ENCODE data around the gene FMNL3.
"Not testable (repeated sequence)": the region's sequence is repeated elsewhere in the genome, so short reads cannot be mapped to it uniquely, and the experiment has no call there.

The FMNL3 gene

GRCh38 chr12:49707128-49707811 lies at the start of gene FMNL3:
Gene FMNL3 (minus strand): TSS chr12:49707405. CDS start chr12:49707180, 225 bp downstream.
- DNase-seq: peak; percentile 78

GRCh38 chr12:49750996-49751393 lies 43.8 kb upstream of the FMNL3 start:
- no peak for DNase-seq

GRCh38 chr12:49750027-49750995 lies 43.1 kb upstream of the FMNL3 start:
- no peak for DNase-seq

GRCh38 chr12:49748800-49749199 lies 41.6 kb upstream of the FMNL3 start:
- DNase-seq: no peak

- no peak for DNase-seq
Observed at GRCh38 chr12:49748306-49748705, 41.1 kb upstream of the FMNL3 start.

GRCh38 chr12:49744363-49744885 lies 37.2 kb upstream of the FMNL3 start:
- DNase-seq: no peak

GRCh38 chr12:49741882-49742620 lies 34.8 kb upstream of the FMNL3 start:
- no peak for DNase-seq

GRCh38 chr12:49740930-49741881 lies 34.0 kb upstream of the FMNL3 start, which contains the start of gene TMBIM6:
Gene TMBIM6 (plus strand): TSS chr12:49741557. CDS start chr12:49752494, 10,937 bp downstream.
- DNase-seq: peak; percentile 96

- DNase-seq: not testable (repeated sequence)
Observed at GRCh38 chr12:49740277-49740676, 33.1 kb upstream of the FMNL3 start.

- not testable (repeated sequence) for DNase-seq
Observed at GRCh38 chr12:49738721-49739120, 31.5 kb upstream of the FMNL3 start.

- DNase-seq: not testable (repeated sequence)
Observed at GRCh38 chr12:49734900-49735299, 27.7 kb upstream of the FMNL3 start.

- DNase-seq: no peak
Observed at GRCh38 chr12:49733219-49734017, 26.2 kb upstream of the FMNL3 start.

- DNase-seq: no peak
Observed at GRCh38 chr12:49730568-49731101, 23.4 kb upstream of the FMNL3 start.

GRCh38 chr12:49730050-49730449 lies 22.8 kb upstream of the FMNL3 start:
- DNase-seq: no peak

GRCh38 chr12:49728446-49728845 lies 21.2 kb upstream of the FMNL3 start:
- no peak for DNase-seq

GRCh38 chr12:49721355-49721754 lies 14.2 kb upstream of the FMNL3 start:
- not testable (repeated sequence) for DNase-seq

- no peak for DNase-seq
Observed at GRCh38 chr12:49720214-49720613, 13.0 kb upstream of the FMNL3 start.

GRCh38 chr12:49717800-49718199 lies 10.6 kb upstream of the FMNL3 start:
- not testable (repeated sequence) for DNase-seq

- no peak for DNase-seq
Observed at GRCh38 chr12:49716553-49716952, 9.3 kb upstream of the FMNL3 start.

GRCh38 chr12:49713952-49714351 lies 6.7 kb upstream of the FMNL3 start:
- DNase-seq: not testable (repeated sequence)

Data from NCI-H2227 treated with DMSO at 0.1 percent for 48 hours (cell line).